Stimulated activated CD4-positive, alpha-beta T cell treated with anti-CD3 and anti-CD28 coated beads, Interleukin-2, amount 100 ng/mL, for 24 hours (primary cell): Measurements from ENCODE around the gene FBXO17.
A peak's percentile ranks its signal among the peaks of the same experiment; 100 is the strongest.
"Not testable (repeated sequence)": the region's sequence is repeated elsewhere in the genome, so short reads cannot be mapped to it uniquely, and the experiment has no call there.

Experiments used
- DNase-seq, 2 donors: peaks; one replicate each; pipeline ENCODE4 v3.0.0-alpha.2; 2020

FBXO17 gene

GRCh38 chr19:38978326-38978689 is 2.8 kb upstream of the FBXO17 start:
- DNase-seq: no peak

GRCh38 chr19:38977445-38978325 is 2.1 kb upstream of the FBXO17 start:
- peak; percentile 51 to 69 for DNase-seq

- DNase-seq: no peak
Observed at GRCh38 chr19:38975861-38976271, 324 bp upstream of the FBXO17 start.

- no peak for DNase-seq
Observed at GRCh38 chr19:38974624-38975213, 823 bp downstream of the FBXO17 start.

GRCh38 chr19:38971672-38972071 is 3.9 kb downstream of the FBXO17 start:
- DNase-seq: no peak

- no peak for DNase-seq
Observed at GRCh38 chr19:38970664-38971532, 4.6 kb downstream of the FBXO17 start.

- DNase-seq: not testable (repeated sequence)
Observed at GRCh38 chr19:38966149-38966548, 9.4 kb downstream of the FBXO17 start.

GRCh38 chr19:38964738-38965137 is 10.8 kb downstream of the FBXO17 start:
- DNase-seq: no peak

- no peak for DNase-seq
Observed at GRCh38 chr19:38959618-38960017, 15.9 kb downstream of the FBXO17 start.

GRCh38 chr19:38958301-38958700 is 17.2 kb downstream of the FBXO17 start:
- no peak for DNase-seq

GRCh38 chr19:38956264-38956663 is 19.3 kb downstream of the FBXO17 start:
- DNase-seq: no peak

- no peak for DNase-seq
Observed at GRCh38 chr19:38953677-38954076, 21.9 kb downstream of the FBXO17 start.

- DNase-seq: no peak
Observed at GRCh38 chr19:38952395-38953165, 23.0 kb downstream of the FBXO17 start.

GRCh38 chr19:38951187-38951586 is 24.4 kb downstream of the FBXO17 start:
- DNase-seq: no peak

GRCh38 chr19:38949580-38950367 is 25.8 kb downstream of the FBXO17 start:
- DNase-seq: peak; percentile 83 to 91

- DNase-seq: no peak
Observed at GRCh38 chr19:38946229-38947010, 29.1 kb downstream of the FBXO17 start.

GRCh38 chr19:38945562-38946228 is 29.8 kb downstream of the FBXO17 start:
- no peak for DNase-seq

- DNase-seq: no peak
Observed at GRCh38 chr19:38944981-38945506, 30.5 kb downstream of the FBXO17 start.

- no peak for DNase-seq
Observed at GRCh38 chr19:38942471-38943181, 32.9 kb downstream of the FBXO17 start.
